Measurements from ENCODE around the gene FAM186B.
A peak's percentile ranks its signal among the peaks of the same experiment; 100 is the strongest.

The FAM186B gene

DNA sequence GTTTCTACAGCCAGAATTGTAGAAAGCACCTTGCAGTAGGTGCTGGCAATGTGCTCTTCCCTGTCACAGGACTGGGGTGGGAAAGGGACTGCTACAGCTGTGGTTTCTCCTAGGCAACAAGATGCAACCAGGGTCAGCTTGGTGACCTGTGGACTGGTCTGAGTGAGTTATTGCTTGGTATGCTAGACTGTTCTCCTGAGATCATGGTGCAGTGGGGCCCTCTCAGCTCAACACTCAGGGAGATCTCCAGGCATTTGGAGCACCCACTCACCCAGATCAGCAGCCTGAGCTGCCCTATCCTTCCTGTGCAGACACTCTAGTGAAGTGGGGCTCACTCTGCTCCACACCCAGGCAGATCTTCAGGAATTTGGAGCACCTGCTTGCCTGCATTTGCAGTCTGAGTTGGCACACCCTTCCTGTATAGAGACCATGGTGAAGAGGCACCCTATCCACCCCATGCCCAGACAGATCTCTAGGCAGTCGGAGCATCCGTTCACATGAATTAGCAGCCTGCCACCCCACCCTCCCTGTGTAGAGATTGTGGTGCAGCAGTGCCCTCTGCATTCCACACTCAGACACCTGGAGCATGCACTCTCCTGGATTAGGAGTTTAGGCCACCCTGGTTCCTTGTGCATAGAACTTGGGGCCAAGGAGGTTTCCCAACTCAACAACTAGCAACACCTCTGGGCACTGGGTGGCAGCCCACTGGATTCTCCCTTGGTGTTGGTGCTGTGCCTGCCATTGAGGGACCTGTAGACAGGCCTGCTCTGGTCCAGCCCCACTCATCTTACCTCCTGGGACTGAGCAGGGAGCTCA, 3.8 kb upstream of the FAM186B start:
- no peak for DNase-seq (ENCODE audit: low read depth)

DNA sequence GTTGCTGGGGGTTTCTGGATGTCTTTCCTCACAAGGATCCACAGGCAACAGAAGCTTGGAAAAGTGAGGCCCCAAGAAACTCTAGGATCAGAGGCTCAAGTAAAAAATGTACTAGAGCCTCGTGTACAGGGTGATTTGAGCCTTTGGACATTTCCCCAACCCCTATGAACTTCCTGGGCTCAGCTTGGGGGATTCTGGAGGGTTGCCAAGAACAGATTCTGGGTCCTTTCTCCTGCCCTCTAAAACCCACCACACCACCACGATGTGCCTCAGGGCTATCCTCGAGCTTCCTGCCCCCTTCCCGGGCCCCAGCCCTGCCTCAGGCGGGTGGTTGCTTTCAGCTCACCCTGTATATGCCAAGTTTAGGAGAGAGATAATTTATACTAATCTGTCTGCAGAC, 583 bp downstream of the FAM186B start:
- DNase-seq (ENCODE audit: low read depth): no peak

DNA sequence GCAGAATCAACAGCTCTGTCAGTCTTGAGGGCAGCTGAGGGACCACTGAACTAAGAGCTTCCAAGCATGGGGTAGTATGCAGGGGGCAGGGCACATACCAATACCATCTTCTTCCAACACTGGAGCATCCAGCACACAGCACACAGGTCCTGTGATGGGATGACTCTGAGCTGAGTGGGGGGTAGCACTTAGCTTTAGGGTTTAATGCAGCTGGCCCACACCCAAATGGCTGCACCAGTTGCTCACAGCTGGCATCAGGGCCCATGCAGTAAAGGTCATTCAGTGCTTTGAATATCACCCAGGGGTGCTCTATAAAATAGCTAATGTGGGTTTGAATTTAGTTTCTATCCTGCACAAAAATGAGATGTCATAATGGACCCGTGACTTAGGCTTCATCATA, 1.7 kb downstream of the FAM186B start:
- DNase-seq (ENCODE audit: low read depth): no peak

- DNase-seq (ENCODE audit: low read depth): no peak
Observed at GRCh38 chr12:49599961-49600360, 5.5 kb downstream of the FAM186B start.

- no peak for DNase-seq (ENCODE audit: low read depth)
Observed at GRCh38 chr12:49598527-49598926, 6.9 kb downstream of the FAM186B start.

- DNase-seq (ENCODE audit: low read depth): no peak
Observed at GRCh38 chr12:49588721-49589516, 16.5 kb downstream of the FAM186B start.

- no peak for DNase-seq (ENCODE audit: low read depth)
Observed at GRCh38 chr12:49588281-49588680, 17.2 kb downstream of the FAM186B start.

- DNase-seq (ENCODE audit: low read depth): no peak
Observed at GRCh38 chr12:49587174-49587908, 18.1 kb downstream of the FAM186B start.

- no peak for DNase-seq (ENCODE audit: low read depth)
Observed at GRCh38 chr12:49585477-49586459, 19.7 kb downstream of the FAM186B start.

DNA sequence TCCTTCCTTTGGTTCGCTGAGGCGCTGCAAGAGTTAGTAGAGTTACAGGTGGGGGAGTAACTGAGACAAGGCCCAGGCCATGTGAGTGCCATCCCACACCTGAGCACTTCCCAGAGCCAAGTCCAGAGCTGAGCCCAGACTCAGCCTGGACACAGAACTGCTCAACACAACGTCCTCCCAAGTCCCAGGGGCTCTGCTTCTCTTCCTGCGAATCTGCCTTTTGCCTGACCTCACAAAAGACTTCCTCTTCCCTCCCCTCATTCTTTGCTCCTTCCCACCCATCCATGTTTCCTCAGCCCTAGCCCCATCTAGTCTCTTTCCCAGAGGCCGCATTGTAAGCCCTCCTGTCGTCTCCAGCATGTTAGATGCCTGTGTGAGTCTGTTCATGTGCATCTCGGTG, 20.8 kb downstream of the FAM186B start:
- DNase-seq (ENCODE audit: low read depth): no peak

DNA sequence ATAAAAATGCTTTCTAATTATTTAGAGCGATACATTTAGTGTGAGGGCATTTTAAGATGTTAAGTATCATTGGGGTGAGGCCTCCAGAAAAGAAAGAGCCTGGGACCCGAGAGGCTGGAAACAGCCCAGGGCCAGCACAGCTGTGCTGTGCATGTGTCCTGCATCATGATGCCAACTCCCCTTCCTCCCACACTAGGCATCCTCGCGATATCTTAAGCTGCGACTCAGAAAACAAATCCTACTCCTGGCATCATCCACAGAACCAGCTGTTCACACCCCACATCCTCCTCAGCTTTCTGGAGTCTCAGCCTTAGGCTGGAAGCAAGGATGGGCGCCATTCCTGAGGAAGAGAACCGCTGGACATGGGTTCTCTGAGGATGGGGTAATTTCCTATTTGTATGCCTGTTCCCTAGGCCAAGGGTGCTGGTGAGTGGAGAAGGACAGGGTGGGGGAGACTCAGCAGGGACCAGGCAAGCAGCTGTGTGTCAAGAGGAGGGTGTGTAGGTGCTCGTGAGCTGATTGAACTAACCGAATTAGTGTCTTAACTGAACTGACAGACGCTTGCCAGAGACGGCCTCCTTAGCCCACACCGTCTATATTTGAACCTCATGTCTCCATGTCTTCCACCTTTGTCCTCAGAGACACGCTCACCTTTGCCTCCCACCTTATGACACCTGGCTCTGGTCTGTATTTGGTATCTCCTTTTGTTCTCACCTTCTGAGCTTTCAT, 21.9 kb downstream of the FAM186B start:
- no peak for DNase-seq (ENCODE audit: low read depth)

- no peak for DNase-seq (ENCODE audit: low read depth)
Observed at GRCh38 chr12:49582850-49583249, 22.6 kb downstream of the FAM186B start.

DNA sequence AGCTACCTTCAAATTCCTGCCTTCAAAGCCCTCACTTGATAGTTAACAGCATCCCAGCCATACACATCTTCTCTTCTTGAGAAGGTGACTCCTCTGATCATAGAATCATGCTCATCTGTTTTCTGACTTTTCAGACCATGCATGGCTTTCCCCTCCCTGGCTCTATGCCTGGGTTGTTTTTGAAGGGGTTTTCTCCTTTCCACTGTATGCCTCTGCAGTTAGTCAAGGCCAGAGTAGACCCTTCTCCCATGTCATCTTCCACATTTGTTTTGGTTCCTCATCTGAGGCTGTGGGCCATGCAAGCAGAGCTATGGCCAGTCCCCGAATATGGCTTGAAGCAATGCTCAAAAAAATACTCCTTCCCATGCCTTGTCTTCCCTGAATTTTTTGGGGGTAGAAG, 23.2 kb downstream of the FAM186B start:
- no peak for DNase-seq (ENCODE audit: low read depth)

DNA sequence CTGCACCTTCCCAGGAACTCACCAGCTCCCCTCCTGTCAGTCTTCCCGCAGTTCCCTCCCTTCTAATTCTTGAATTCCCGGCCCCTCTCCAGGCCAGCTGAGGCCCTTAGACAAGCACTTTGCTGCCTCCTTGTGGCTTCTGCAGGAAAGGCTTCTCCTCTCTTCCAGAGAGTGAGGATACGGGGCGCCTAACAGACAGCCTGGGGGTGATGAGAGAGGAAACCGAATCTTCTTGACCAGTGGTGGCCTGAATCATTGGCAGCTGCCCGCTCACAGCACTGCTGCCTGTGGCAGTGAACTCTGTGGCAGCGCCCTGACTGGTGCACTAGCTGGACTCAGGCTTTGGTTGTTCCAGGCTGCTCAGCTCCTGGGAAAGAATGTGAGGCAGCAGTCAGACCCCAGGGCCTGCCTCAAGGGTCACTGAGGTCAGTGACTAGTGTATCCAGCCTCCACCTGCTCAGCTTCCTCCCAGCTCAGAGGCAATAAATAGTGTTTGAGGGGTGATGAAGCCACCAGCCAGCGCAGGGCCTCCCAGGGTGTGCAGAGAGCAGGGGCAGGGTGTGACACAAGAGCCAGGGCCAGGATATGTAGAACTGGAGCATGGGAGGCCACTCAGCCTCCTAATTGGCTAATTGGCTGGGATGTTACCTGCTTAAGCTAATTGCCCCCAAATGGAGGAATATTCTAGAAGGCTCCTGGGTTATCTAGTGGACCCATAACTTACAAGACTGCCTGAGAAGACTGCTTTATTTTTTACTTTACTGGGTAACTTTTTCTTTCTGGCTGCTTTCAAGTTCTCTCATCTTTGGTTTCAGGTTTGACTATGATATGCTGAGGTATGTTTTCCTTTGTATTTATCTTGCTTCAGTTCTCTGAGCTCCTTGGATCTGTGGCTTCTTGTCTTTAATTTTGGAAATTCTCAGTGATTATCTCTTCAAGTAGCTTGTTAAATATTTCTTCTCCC, 24.6 kb downstream of the FAM186B start:
- peak; percentile 31 for DNase-seq (ENCODE audit: low read depth)

DNA sequence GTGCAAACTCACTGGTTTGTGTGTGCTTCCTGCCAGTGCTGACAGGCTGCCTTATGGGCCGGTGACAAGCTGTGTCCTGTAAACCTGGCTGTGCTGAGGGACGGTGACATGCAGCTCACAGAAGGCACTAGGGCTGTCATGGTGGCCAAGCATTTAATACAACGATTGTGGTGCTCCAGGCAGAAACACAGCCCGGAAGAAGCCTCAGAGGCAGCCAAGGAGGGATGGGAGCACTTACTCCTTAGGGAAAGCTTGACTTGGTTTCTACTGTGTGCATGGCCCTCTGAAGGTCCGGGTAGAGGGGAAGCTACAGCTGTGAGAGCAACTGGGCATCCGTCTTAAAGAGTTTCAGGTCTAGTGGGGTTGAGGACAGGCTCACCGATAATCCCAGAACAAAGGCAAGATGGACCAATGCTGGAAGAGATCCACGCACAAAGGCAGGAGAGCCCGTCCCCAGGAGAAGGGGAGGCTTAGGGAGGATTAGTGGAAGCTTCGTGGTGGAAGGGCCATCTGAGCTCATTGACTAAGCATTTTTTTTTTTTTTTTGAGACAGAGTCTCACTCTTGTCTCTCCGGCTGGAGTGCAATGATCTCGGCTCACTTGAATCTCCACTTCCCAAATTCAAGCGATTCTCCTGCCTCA, 26.8 kb downstream of the FAM186B start:
- DNase-seq (ENCODE audit: low read depth): no peak

DNA sequence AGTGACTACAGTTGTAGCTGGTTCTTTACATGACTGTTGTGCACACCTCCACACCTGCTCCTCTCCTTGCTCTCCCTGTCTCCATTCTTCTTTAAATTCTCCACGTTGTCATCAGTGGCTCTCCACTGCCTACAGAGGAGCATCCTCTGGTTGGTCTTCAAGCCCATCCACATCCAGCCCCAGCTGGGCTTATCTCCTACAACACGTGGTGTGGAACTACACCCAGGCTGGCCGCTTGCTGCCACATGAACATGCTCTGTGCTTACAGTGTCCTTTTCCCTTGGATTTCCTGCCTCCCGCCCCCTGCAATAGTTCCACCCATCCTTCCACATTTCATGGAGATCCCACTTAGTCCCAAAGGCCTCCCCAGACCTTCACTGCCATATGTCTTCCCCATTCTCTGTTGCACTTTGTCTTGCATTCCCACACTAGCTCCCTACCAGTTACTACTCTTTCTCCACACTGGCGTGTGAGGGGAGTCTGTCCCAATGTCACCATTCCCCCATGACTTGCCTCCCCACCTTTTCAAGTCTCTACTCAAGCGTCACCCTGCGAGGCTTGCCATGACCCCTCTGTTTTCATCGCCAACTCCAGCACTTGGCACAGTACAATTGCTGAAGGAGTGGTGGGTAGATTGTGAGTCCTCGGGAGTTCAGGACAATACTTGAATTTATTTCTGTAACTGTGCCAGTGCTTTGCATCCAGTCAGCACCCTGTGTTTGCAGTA, 27.7 kb downstream of the FAM186B start:
- DNase-seq (ENCODE audit: low read depth): no peak

DNA sequence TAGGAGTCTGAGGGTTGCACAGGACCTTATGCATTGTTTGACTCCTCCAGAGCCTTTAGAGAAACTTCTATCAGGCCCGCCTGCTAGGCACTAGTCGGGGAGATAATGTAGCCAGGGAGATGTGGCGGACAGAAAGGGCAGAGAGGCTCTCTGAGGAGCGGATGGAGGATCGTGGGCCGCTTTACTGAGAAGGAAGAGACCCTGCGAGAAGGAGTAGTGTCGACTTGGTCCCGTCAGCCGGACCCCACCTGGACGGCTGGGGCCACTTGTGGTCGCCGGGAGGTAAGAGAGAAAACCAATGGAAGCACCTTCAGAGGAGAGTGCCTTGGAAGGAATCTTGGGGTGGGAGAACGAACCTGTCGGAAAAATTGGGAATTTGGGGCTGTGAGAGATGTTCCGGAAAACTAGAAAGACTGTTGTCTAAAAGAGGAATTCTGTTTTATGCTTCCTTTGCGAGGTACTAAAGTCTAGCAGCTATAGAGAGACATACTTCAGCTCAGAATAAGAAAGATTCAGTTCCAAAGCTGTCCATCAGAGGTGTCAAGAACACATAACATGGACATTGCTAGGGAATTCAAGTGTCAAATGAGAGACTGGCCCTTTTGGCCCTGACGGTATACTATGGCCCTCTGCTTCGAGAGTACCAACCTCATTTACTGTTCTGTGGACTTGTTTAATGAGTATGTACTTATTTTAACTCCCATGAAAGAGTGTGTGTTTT, 36.8 kb downstream of the FAM186B start:
- no peak for DNase-seq (ENCODE audit: low read depth)

Measured in activated gamma-delta T cell treated with anti-CD3 and anti-CD28 coated beads, Interleukin-2, amount 50 U/mL, for 16 hours (primary cell).